Measurements from ENCODE around the gene TSPAN5.

The TSPAN5 gene

DNA sequence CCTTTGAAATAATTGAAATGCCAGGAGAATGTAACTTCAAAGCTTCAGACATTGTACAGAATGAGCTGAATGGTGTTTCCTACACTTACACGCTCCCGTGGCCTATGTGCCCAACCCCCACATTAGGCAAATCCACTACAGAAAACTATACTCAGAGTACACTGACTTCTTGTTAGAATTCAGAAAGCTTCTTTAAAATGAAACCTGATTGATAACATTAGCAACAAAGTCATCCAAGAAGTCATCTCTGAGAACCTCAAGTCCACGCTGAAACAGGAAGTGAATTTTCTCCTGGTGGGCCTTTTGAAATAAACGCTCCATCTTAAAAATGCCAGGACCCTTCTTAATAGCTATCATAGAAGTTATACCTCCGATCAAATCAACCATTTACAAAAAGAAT, 136.3 kb downstream of the TSPAN5 start:
- no peak for DNase-seq (ENCODE audit: low read depth in 4 of 4, low spot score in 1 of 4)

DNA sequence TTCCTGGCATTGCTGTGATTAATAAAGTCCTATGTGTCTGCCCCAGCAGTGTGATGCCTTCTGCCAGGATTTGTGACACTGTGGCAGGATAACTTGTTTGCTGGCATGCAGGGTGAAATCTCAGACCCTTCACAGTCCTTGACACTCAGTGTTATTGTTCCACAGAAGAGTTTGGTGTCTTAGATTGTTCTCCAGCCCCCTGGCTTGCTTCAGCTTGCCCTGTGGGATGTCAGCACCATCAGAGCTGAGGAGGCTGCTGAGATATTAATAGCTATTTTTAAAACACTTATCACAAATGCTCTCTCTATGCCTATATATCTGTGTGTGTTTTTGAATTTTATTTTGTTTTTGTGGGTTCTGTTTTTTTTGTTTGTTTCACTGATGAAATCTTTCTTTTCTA, 136.9 kb downstream of the TSPAN5 start:
- DNase-seq (ENCODE audit: low read depth in 4 of 4, low spot score in 1 of 4) = no peak

DNA sequence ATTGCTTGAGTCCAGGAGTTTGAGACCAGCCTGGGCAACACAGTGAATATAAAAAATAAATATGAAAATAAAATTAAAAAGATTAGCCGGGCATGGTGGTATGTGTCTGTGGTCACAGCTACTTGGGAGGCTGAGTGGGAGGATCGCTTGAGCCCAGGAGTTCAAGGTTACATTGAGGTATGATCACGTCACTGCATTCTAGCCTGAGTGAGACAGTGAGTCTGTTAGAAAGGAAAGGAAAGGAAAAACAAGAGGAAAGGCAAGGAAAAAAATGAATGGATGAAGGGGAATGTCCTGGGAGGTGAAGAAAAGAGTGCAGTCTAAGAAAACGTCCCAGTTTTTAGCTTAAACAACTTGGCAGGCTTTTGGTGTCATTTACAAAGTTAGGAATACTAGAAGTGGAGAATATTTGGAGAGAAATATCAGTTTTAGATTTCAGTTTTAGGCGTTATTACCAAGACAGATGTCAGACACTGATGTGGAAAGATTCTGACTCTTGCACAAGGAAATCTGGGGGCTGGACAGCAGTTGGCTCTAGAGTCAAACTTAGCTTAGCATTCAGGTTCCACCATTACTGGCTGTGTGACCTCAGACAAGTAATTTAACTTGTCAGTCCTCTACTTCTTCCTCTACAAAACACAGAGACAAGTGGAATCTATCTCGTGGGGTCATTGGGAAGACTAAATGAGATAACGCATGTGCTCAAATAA, 139.0 kb downstream of the TSPAN5 start:
- DNase-seq (ENCODE audit: low read depth in 4 of 4, low spot score in 1 of 4) = no peak

DNA sequence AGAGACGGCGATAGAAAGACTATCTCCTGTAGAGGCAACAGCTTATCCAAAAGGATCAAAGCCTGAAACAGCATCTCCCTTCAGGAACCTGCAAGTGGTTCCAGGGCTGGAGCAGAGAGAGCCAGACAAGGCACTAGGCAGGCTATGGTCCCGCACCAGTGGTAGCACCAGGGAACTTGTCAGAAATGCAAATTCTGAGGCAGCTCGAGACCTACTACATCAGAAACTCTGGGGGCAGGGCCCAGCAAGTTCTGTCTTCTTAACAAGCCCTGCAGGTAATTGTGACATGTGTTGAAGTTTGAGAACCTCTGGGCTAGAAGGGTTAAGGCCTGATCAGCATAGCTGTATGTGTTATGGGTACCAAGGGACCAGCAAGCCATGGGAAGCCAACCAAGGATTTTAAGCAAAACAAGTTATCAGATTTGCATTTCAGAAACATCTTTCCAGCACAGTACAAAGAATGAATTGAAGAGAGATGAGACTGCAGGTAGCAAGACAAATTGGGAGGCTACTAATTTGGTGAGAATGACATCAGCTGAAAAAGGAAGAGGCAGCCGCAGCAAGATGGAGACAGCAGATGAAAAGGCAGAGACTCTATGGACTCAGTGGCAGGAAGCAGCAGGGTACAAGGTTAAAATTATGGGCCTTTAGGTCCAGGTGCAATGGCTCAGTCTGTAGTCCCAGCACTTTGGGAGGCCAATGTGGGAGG, 139.7 kb downstream of the TSPAN5 start:
- DNase-seq (ENCODE audit: low read depth in 4 of 4, low spot score in 1 of 4) = no peak

DNA sequence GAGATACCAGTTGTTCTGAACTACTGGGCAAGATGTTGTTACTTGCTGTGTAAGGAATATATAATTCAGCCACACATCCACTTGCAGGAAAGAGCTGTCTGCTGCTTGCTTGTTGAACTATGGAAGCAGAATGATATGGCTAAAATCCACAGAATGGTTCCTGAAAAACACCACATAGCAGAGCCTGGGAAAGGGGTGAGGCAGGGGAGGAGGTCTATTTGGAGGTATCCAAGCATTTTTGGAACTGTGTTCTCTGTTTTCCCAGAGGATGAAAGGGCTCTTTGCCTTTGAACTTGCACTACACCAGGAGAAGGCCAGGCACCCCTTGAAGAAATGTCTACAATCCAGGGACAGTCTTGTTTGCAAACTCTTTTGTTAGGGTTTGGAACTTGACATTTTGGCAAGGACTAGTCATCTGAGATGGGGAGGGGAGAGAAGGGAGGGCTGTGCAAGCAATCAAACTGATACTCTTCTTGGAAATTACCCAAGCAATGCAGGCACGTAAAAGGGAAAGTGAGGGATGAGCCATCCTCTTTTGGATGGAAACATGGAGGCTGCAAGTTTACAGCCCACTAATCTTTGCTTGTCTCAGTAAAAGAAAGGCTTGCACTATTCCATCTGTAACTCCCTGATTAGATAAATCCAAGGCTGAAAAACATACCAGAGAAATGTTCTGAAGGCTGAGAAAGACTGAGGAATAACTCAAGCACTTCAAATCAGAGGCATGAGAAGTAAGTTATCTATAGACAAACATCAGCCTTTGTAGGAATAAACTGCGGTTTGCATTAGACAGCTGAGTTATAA, 141.0 kb downstream of the TSPAN5 start:
- no peak for DNase-seq (ENCODE audit: low read depth in 4 of 4, low spot score in 1 of 4)

DNA sequence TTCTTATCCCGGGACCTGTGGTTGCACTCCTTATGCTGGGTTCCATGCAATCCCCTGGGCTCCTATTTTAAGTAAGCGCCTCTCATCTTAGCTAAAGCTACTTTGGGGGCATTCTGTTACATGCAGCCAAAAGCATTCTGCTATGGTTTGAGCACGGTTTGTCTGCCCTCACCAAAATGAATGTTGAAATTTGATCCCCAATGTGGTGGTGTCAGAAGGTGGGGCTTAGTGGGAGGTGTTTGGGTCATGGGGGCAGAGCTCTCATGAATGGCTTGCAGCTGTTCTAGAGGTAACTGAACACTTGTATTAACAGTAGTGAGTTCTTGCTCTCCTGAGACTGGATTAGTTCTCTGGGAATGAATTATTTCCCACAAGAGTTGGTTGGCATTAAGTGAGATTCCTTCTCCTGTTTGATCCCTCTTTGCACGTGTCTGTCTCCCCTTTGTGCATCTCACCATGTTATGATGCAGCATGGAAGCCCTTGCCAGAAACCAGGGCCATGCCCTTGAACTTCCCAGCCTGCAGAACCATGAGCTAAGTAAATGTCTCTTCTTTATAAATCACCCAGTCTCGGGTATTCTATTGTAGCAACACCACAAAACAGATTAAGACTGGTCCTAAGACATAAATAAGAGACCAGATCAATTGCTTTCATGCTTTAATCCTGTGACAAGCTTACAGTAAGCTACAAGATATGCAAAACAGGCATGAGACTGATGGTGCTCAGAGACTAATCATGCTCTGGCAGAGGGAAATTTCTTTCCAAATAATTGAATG, 141.8 kb downstream of the TSPAN5 start:
- DNase-seq (ENCODE audit: low read depth in 4 of 4, low spot score in 1 of 4) = no peak

DNA sequence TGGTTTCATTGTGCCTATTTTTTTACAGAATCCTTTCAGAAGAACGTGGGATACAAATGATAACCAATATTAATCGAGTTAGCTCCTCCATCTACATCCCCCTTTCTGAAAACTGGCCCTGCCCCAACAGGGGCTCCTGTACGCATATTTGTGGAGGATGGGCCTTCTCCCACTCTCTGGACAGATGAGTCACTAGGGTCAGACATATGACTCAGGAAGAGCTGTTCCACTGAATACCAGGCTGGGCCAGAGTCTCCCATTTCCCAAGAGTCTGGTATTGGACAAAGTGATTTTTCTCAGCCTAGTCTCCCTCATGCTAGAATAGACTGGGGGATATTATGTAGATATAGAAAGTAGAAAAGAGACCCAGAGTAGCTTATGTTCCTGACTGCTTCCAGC, 142.4 kb downstream of the TSPAN5 start:
- no peak for DNase-seq (ENCODE audit: low read depth in 4 of 4, low spot score in 1 of 4)

DNA sequence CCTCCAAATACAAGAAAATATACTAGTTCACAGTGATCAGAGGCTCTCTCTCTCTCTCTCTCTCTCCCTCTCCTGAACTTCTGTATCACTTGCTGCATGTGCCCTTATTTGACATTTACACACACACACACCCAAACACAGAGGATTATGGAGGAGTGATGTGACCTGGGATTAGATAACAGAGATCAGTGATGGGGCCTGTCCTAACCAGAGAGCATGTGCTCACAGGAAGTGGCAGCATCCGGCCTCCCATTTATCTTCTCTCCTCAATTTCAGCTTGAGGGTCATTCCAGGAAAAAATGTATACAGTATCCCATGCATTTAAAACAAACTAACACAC, 143.0 kb downstream of the TSPAN5 start:
- DNase-seq (ENCODE audit: low read depth in 4 of 4, low spot score in 1 of 4) = no peak

DNA sequence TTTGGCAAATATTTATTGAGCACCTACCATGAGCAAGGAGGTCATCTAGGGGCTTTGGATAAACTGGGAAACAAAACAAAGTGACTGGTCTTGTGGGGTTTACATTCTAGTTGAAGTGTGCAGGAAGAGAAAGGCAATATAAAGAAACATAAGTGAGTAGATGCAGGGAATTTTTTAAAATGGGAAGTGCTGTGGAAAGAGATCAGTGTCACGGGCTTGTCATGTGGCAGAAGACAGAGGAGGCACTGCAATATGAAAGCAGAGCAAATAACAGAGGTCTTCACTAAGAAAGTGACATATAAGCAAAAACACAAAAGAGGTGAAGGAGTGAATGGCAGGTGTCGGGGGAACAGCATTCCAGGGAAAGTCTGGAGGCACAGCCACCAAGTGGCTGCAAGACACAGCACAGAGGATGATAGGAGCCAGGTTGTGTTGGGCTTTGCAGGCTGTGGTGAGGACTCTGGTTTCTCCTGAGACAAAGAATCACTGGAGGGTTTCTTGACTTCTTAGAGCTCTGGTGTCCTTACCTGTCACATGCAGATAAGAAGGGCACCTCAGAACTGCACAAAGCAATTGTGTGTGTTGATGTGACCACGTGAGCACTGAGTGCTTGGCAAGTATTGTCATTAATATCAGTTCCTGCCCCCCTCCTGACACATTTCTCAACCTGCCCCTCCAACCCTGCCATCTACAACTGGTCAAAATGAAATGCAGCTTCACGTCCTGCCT, 143.5 kb downstream of the TSPAN5 start:
- DNase-seq (ENCODE audit: low read depth in 4 of 4, low spot score in 1 of 4) = no peak

DNA sequence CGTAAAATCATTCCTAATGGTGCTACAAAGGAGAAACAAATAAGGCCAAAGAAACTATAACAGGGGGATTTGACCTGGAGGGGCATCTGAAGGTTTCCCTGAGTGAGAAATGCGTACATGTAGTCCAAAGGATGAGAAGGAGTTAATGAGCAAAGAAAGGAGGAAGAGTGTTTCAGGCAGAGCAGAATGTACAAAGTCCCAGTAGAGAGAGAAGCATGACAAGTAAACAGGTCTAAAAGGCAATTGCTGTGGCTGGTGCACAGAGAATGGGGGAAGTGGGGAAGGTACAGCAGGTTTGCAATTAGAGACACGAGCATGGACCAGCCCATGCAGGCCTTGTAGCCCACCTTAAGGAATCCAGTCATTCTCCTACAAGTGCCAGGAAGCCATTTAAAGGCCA, 145.5 kb downstream of the TSPAN5 start:
- DNase-seq (ENCODE audit: low read depth in 4 of 4, low spot score in 1 of 4) = no peak

DNA sequence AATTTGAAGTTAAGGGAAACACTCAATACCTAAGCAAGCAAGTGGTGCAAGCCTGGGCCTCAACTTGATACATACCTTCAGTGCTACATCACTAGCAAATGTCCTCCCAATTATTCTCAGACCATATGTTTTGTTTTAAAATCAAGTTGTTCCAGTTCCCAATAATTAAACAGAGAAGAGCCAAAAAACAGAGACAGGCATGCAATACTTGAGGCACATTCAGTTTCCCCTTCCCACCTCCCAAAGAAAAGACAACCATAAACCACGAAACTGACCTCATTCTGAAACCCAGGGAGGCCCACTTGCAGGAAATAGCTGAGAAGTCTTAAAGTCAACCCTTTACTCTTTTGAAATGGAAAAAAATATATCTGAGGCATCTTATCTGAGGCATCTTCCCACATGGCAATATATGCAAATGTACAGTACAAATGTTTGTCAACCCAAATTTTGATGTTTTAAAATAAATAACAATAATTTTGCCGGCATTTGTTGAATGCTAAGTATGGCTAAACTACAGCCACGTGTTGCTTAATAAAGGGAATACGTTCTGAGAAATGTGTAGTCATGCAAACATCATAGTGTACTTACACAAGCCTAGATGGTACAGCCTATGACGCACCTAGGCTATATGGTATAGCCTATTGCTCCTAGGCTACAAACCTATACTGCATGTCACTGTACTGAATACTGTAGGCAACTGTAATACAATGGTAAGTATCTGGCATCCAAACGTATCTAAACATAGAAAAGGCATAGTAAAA, 147.5 kb downstream of the TSPAN5 start:
- DNase-seq (ENCODE audit: low read depth in 4 of 4, low spot score in 1 of 4) = no peak

DNA sequence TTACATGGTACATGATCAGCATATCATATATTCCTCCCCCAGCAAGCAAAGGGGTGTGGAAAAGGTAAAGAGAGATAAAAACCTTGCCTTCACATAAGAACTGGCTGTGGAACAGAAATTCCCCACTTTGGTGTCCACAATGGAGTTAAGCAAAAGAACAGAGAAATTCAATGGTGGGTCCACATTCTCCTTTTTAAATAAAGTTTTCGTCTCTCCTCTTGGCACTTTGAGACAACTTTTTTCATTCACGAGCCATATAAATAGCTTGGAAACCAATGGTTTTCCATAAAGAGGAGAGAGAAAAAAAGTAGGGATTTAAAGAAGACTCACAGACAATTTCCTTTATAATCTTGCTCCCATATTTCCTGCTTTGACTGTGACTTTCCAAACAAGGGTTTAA, 148.1 kb downstream of the TSPAN5 start:
- DNase-seq (ENCODE audit: low read depth in 4 of 4, low spot score in 1 of 4) = no peak

DNA sequence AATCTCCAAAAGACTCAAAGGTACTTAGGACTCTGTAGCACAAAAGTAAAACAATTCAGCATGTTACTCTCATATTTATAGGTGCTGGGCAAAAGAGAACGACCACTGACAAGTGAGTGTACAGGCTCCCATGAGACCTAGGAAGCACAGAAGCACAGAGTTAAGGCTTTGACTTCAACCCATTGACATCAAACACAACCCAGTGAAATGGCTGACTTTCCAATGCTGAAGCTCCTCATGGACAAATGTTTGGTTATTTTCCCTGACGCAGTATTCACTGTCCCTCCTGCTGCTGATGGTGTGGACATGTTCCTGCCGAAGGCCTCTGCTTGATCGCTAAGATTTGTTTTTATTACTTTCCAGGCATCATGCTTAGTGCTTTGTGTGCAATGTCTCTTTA, 148.7 kb downstream of the TSPAN5 start:
- no peak for DNase-seq (ENCODE audit: low read depth in 4 of 4, low spot score in 1 of 4)

DNA sequence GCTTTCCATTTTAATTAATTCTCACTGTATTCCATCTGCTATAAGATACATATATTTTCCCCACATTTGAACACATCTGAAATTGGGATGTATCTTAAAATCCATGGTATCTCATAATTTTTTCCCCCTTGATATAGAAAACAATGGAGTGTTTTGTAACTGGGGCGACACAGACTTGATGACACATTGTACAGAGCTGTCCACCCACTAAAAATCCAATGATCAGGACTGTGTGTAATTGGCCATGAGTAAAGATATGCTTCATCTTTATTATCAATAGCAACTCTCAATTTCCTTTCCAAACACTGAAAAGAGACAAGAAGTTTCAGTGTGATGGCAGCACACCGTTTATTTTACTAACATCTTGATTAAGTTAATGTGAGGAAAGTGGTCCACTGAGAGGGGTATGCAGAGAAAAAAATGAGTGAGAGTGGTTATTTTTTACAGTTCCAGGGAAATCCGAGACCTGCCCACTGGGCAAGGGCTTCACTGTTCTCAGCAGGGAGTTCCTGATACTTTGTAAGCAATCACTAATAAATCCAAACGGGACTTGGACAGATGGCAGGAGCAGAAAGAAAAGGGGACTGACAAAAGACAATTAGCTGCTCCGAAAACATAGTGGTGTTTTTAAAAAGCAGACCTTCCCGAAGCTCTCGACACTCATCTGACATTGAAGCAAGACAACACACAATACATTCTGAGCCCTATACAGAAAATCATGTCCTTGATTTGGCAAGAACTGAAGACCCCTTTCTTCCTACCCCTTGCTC, 149.4 kb downstream of the TSPAN5 start:
- no peak for DNase-seq (ENCODE audit: low read depth in 4 of 4, low spot score in 1 of 4)

DNA sequence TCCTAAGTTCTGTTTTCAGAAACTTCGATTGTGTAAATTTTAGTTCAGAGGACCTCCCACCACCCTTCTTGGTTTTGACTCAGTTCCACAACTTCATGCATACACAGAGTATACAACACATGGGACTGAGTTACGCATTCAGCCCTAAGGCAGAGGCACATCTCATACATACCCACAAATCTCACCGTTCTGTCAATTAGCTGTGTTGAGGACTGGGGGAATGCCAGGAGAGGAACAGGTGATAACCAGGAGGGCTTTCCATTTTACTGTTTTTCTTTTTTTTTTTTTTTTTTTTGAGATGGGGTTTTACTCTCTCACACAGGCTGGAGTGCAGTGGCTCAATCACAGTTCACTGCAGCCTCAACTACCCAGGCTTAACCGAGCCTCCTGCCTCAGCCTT, 150.2 kb downstream of the TSPAN5 start:
- DNase-seq (ENCODE audit: low read depth in 4 of 4, low spot score in 1 of 4) = no peak

DNA sequence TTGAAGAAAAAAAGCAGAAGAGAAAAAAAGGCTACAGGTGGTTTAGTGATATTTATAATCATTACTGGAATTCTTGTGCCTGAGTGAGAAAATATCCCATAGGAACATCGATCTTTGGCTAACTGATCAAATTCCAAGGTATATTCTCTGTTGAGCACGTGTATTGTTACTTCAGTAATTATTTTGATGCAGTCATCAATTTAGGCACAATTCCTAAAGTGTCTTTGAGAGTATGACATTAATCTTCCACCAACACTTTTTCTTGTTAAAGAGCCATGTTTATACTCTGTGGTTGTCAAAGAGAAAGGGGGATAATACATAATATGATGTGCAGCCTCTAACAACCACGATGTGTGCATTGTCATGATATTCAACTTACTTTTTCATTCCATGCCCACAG, 151.1 kb downstream of the TSPAN5 start:
- DNase-seq (ENCODE audit: low read depth in 4 of 4, low spot score in 1 of 4) = no peak

DNA sequence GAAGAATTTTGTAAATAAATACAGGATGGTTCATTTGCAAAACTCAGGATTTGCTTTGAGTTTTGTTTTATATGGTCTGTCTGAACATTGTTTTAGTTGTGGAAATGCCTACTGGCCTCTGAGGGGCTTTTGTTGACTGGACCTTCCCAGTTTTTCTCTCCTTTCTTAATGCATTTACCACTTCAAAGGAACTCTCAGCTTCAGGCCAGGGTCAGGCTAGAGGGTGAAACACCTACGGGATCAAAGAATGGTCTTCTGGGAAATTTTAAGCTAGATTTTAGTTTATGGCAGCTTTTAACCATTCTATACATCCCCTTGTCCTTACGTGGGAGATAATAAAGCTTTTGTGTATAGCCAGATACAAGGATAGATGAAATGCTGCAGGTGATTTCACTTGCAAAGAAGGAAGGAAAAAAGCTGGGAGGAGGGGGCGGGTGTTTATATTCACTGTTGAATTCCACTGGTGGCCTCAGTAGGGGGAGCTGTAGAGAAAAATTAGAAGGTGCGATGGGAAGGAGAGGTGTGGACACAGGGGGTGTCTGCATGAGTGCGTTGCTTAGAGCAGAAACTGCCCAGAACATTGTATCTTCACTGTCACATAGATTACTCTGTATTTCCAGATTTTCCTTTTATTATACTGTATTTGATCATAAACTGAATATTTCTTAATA, 151.8 kb downstream of the TSPAN5 start:
- no peak for DNase-seq (ENCODE audit: low read depth in 4 of 4, low spot score in 1 of 4)

DNA sequence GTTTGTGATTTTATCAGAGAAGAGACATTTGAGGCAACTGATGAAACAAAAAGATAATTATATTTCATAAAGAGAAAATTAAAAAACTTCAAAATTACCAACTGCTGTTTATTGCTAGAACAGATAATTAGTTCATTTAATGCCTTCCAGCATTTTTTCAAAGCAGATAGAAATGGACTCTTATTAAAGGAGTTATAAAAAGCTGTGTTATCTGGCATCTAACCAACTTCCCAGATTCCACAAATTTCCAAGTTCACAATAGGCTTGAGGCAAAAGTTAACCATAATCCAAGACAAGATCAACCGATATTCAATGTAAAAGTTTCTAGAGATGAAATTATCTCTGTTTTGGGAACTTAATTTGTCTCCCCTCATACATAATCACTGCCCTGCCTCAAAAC, 152.4 kb downstream of the TSPAN5 start:
- no peak for DNase-seq (ENCODE audit: low read depth in 4 of 4, low spot score in 1 of 4)

DNA sequence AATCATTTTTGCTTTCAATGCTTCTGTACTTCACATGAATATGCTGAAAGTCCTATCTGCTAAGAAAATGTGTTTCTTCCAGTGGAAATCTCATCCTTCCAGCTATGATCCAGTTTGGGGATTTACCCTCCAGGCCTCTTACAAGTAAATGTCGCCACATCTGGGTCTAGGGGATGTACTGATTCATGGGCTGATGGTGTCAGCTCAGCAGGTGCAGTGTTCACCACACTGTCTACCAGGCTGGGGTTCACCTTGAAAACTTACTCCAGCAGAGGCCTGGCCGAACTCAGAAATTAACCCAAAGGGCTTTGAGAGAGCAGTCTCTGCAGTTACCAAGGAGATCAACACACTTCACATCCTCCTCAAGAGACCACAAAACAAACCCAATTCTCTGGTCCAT, 154.3 kb downstream of the TSPAN5 start:
- DNase-seq (ENCODE audit: low read depth in 4 of 4, low spot score in 1 of 4) = no peak
